IMR-90 (cell line): ENCODE data around the gene PALM. TPM values are rescaled to one million over a fixed set of nuclear protein-coding genes. Genes with fewer than 3 reads are reported as not detected.

ENCODE experiments used
- ATAC-seq: fragments of 200-7000 bp; cut with Tn5 transposase; 2 replicates; pipeline ENCODE4 v1.9.1; 2020; ENCODE audit warnings: low read depth, mild to moderate bottlenecking, moderate library complexity
- BruUV-seq: library from RNA; stranded (reverse); fragments of 400-500 nt; replicated peaks from 2 replicates; lab custom pipeline; 2021; lab: Mats Ljungman, UMichigan
- CTCF ChIA-PET: fragments of 300-600 bp; formaldehyde crosslinking; extraction: SDS; loops from one replicate; lab custom pipeline; 2021; ENCODE audit warnings: antibody characterized with exemption; lab: Yijun Ruan, JAX
- POLR2A ChIA-PET: fragments of 300-600 bp; sonication (Branson Sonifier 250); formaldehyde crosslinking; loops from one replicate; lab custom pipeline; 2022; ENCODE audit warnings: antibody characterized with exemption; ENCODE audit not compliant: unreplicated experiment; lab: Charles Lee
- DNase-seq: peaks from one replicate; pipeline ENCODE4 v3.0.0; 2013
- H2AFZ ChIP-seq: replicated peaks from 2 replicates; pipeline ENCODE3; 2013; ENCODE audit warnings: low read length, mild to moderate bottlenecking; ENCODE audit not compliant: poor library complexity
- H2AK5ac ChIP-seq: 2 replicates; pipeline ENCODE4 v1.6.1; 2013; ENCODE audit warnings: low read depth, low read length, inconsistent platforms
- H2AK9ac ChIP-seq: replicated peaks from 2 replicates; pipeline ENCODE3; 2013; ENCODE audit warnings: mild to moderate bottlenecking, low read depth, low read length, moderate library complexity; ENCODE audit not compliant: poor library complexity
- H2BK120ac ChIP-seq: 2 replicates; pipeline ENCODE4 v1.6.1; 2013; ENCODE audit warnings: low read depth, low read length, inconsistent platforms
- H2BK15ac ChIP-seq: 3 replicates; pipeline ENCODE4 v1.6.1; 2013; ENCODE audit warnings: low read depth, low read length, inconsistent platforms
- H2BK20ac ChIP-seq: 2 replicates; pipeline ENCODE4 v1.6.1; 2013; ENCODE audit warnings: low read depth, mild to moderate bottlenecking, inconsistent platforms, low read length, moderate library complexity
- H2BK5ac ChIP-seq: 2 replicates; pipeline ENCODE4 v1.6.1; 2013; ENCODE audit warnings: mild to moderate bottlenecking, low read depth, low read length, inconsistent platforms; ENCODE audit not compliant: poor library complexity, severe bottlenecking
- H3K14ac ChIP-seq: replicated peaks from 2 replicates; pipeline ENCODE4 v1.6.1; 2013; ENCODE audit warnings: low read depth, low read length, inconsistent platforms
- H3K18ac ChIP-seq: 2 replicates; pipeline ENCODE4 v1.6.1; 2013; ENCODE audit warnings: low read depth, low read length, control low read depth
- H3K23ac ChIP-seq: 2 replicates; pipeline ENCODE4 v1.6.1; 2013; ENCODE audit warnings: low read depth, low read length, inconsistent platforms
- H3K27ac ChIP-seq: 2 replicates; pipeline ENCODE4 v1.5.1; 2013; ENCODE audit warnings: mild to moderate bottlenecking, control low read depth, low read length; ENCODE audit not compliant: insufficient read depth
- H3K27me3 ChIP-seq: 2 replicates; pipeline ENCODE4 v1.6.1; 2013; ENCODE audit warnings: low read length; ENCODE audit not compliant: control insufficient read depth, insufficient read depth
- H3K36me3 ChIP-seq: 2 replicates; pipeline ENCODE4 v1.6.1; 2013; ENCODE audit warnings: low read length, mixed read lengths; ENCODE audit not compliant: control insufficient read depth, insufficient read depth
- H3K4ac ChIP-seq: 2 replicates; pipeline ENCODE4 v1.6.1; 2013; ENCODE audit warnings: low read depth, low read length, inconsistent platforms
- H3K4me1 ChIP-seq: 2 replicates; pipeline ENCODE4 v1.6.1; 2013; ENCODE audit warnings: low read length, mixed read lengths; ENCODE audit not compliant: control insufficient read depth, insufficient read depth
- H3K4me2 ChIP-seq: 2 replicates; pipeline ENCODE4 v1.6.1; 2013; ENCODE audit warnings: low read depth, mild to moderate bottlenecking, control low read depth, low read length, moderate library complexity
- H3K4me3 ChIP-seq: 2 replicates; pipeline ENCODE4 v1.5.1; 2013; ENCODE audit warnings: low read depth, mild to moderate bottlenecking, control low read depth, low read length, moderate library complexity; ENCODE audit not compliant: insufficient read depth
- H3K56ac ChIP-seq: 2 replicates; pipeline ENCODE4 v1.6.1; 2013; ENCODE audit warnings: low read length, inconsistent platforms; ENCODE audit not compliant: insufficient read depth; ENCODE audit errors: extremely low read depth
- H3K79me1 ChIP-seq, 2 experiments: 2 replicates each; pipeline ENCODE4 v1.6.1; 2013; ENCODE audit warnings: low read length in 2 of 2, inconsistent platforms in 1 of 2, low read depth in 1 of 2
- H3K9ac ChIP-seq: 2 replicates; pipeline ENCODE4 v1.6.1; 2013; ENCODE audit warnings: low read depth, low read length, control low read depth
- H3K9me1 ChIP-seq: 2 replicates; pipeline ENCODE4 v1.6.1; 2013; ENCODE audit warnings: low read length, inconsistent platforms; ENCODE audit not compliant: insufficient read depth
- H3K9me3 ChIP-seq: 2 replicates; pipeline ENCODE4 v1.6.1; 2013; ENCODE audit warnings: low read length; ENCODE audit not compliant: control insufficient read depth, insufficient read depth
- H4K20me1 ChIP-seq: 2 replicates; pipeline ENCODE4 v1.6.1; 2013; ENCODE audit warnings: low read length, inconsistent platforms; ENCODE audit not compliant: insufficient read depth
- H4K5ac ChIP-seq: 2 replicates; pipeline ENCODE4 v1.6.1; 2013; ENCODE audit warnings: mild to moderate bottlenecking, low read depth, low read length, control low read depth
- H4K8ac ChIP-seq, 2 experiments: 2 replicates each; pipeline ENCODE4 v1.6.1; 2013; ENCODE audit warnings: low read depth in 2 of 2, low read length in 2 of 2, control low read depth in 1 of 2, inconsistent platforms in 1 of 2
- H4K91ac ChIP-seq: 2 replicates; pipeline ENCODE4 v1.6.1; 2013; ENCODE audit warnings: low read depth, low read length, inconsistent platforms; ENCODE audit not compliant: insufficient read depth
- CEBPB ChIP-seq: IDR thresholded peaks from 2 replicates; pipeline ENCODE4 v1.6.1; 2012; ENCODE audit warnings: low read depth, low read length, improper control_type of control experiment
- CHD1 ChIP-seq: IDR thresholded peaks from 2 replicates; pipeline ENCODE4 v1.6.1; 2012; ENCODE audit warnings: low read depth, low read length, improper control_type of control experiment
- ELK1 ChIP-seq: fragments of 150-350 bp; IDR thresholded peaks from 2 replicates; pipeline ENCODE4 v1.6.1; 2016; ENCODE audit warnings: low read depth, mild to moderate bottlenecking, low read length, moderate library complexity, borderline replicate concordance
- MAFK ChIP-seq: IDR thresholded peaks from 2 replicates; pipeline ENCODE4 v1.6.1; 2012; ENCODE audit warnings: low read depth, low read length, improper control_type of control experiment
- MAZ ChIP-seq: IDR thresholded peaks from 2 replicates; pipeline ENCODE4 v1.6.1; 2012; ENCODE audit warnings: low read depth, mild to moderate bottlenecking, low read length, improper control_type of control experiment, moderate library complexity, borderline replicate concordance
- MXI1 ChIP-seq: IDR thresholded peaks from 2 replicates; pipeline ENCODE4 v1.6.1; 2012; ENCODE audit warnings: low read depth, mild to moderate bottlenecking, low read length, moderate library complexity, borderline replicate concordance
- NFE2L2 ChIP-seq: fragments of 150-350 bp; IDR thresholded peaks from 2 replicates; pipeline ENCODE4 v1.6.1; 2016; ENCODE audit warnings: low read depth, mild to moderate bottlenecking, low read length
- POLR2A ChIP-seq: IDR thresholded peaks from 2 replicates; pipeline ENCODE4 v1.6.1; 2012; ENCODE audit warnings: mild to moderate bottlenecking, low read depth, low read length
- RAD21 ChIP-seq: IDR thresholded peaks from 2 replicates; pipeline ENCODE4 v1.6.1; 2012; ENCODE audit warnings: low read length, improper control_type of control experiment
- RCOR1 ChIP-seq: IDR thresholded peaks from 2 replicates; pipeline ENCODE4 v1.6.1; 2012; ENCODE audit warnings: mild to moderate bottlenecking, low read length, improper control_type of control experiment; ENCODE audit not compliant: insufficient replicate concordance
- RFX5 ChIP-seq: IDR thresholded peaks from 2 replicates; pipeline ENCODE4 v1.8.0; 2012; ENCODE audit warnings: low read depth, mild to moderate bottlenecking, low read length, moderate library complexity
- SMC3 ChIP-seq: fragments of 150-350 bp; IDR thresholded peaks from 2 replicates; pipeline ENCODE4 v1.6.1; 2016; ENCODE audit warnings: low read depth, mild to moderate bottlenecking, antibody characterized with exemption, low read length, moderate library complexity
- WGBS, 2 experiments: methylation state at CpG; one replicate each; pipeline versions ENCODE4 v1.1.5 to v1.1.7; 2013; ENCODE audit warnings: missing lambda C conversion rate in 2 of 2; ENCODE audit not compliant: insufficient read length in 1 of 2; ENCODE audit errors: extremely low coverage in 2 of 2; 5-methylcytosine and 5-hydroxymethylcytosine counted together
- dilution Hi-C: fragments of 300-500 bp; cut with HindIII; formaldehyde crosslinking; loops from one replicate; pipeline ENCODE4 v1.14.3; 2018; ENCODE audit warnings: low sequenced_read_pairs; ENCODE audit not compliant: unreplicated experiment
- in situ Hi-C: fragments of 300-500 bp; cut with MboI; formaldehyde crosslinking; loops from 3 replicates; pipeline ENCODE4 v1.14.3; 2019; ENCODE audit warnings: low sequenced_read_pairs, inconsistent platforms, mixed read lengths
- intact Hi-C: fragments of 100-400 bp; cut with micrococcal nuclease; formaldehyde crosslinking; loops from 2 replicates; pipeline ENCODE4 v1.10.0; 2022
- polyA plus RNA-seq, 3 experiments: library from polyadenylated mRNA; depleted of rRNA; stranded (reverse); fragments of >200 nt; gene quantifications; 2 replicates each; pipeline ENCODE4 v1.2.3, GENCODE V29; 2012; ENCODE audit warnings: low replicate concordance in 1 of 3
- total RNA-seq: library from RNA; depleted of rRNA; stranded (reverse); fragments of >200 nt; gene quantifications from 2 replicates; pipeline ENCODE4 v1.2.3, GENCODE V29; 2012
- TF ChIP-seq, protein P1 (sequence below): fragments of 150-350 bp; IDR thresholded peaks from 2 replicates; pipeline ENCODE4 v1.6.1; 2017; ENCODE audit warnings: mild to moderate bottlenecking, antibody characterized with exemption, low read length, low read depth
- TF ChIP-seq, protein P2 (sequence below): conservative IDR thresholded peaks from 2 replicates; pipeline ENCODE4 v1.5.1; 2012; ENCODE audit warnings: mild to moderate bottlenecking, low read depth, low read length, improper control_type of control experiment

Gene PALM
- total and polyA plus RNA-seq, 2 of the 4 experiments (the other 2 are of a cell fraction): 2.2 to 7.4 TPM

- in situ Hi-C loops: no loop called here
- H3K9ac ChIP-seq: no peak overlapping the region
- TF ChIP-seq RAD21 (no peak), RFX5 (no peak), POLR2A (no peak), SMC3 (no peak), RCOR1 (no peak), MAZ (no peak), CEBPB (no peak), CHD1 (no peak), MXI1 (no peak), ELK1 (no peak), MAFK (no peak), NFE2L2 (no peak)
- TF ChIP-seq, protein P1, sequence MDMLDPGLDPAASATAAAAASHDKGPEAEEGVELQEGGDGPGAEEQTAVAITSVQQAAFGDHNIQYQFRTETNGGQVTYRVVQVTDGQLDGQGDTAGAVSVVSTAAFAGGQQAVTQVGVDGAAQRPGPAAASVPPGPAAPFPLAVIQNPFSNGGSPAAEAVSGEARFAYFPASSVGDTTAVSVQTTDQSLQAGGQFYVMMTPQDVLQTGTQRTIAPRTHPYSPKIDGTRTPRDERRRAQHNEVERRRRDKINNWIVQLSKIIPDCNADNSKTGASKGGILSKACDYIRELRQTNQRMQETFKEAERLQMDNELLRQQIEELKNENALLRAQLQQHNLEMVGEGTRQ: no peak
- TF ChIP-seq, protein P2, sequence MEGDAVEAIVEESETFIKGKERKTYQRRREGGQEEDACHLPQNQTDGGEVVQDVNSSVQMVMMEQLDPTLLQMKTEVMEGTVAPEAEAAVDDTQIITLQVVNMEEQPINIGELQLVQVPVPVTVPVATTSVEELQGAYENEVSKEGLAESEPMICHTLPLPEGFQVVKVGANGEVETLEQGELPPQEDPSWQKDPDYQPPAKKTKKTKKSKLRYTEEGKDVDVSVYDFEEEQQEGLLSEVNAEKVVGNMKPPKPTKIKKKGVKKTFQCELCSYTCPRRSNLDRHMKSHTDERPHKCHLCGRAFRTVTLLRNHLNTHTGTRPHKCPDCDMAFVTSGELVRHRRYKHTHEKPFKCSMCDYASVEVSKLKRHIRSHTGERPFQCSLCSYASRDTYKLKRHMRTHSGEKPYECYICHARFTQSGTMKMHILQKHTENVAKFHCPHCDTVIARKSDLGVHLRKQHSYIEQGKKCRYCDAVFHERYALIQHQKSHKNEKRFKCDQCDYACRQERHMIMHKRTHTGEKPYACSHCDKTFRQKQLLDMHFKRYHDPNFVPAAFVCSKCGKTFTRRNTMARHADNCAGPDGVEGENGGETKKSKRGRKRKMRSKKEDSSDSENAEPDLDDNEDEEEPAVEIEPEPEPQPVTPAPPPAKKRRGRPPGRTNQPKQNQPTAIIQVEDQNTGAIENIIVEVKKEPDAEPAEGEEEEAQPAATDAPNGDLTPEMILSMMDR: no peak
These were observed 73.6 kb downstream of the PALM start for GRCh38 chr19:782185-782877.

More at GRCh38 chr19:782185-782877, 73.6 kb downstream of the PALM start:
- Histone ChIP-seq H3K56ac (peak overlapping the region; percentile 50; the same call in 1 of the 2 replicates), H2BK15ac (peak overlapping the region; percentile 77; the same call in 1 of the 3 replicates), H3K4me3 (no peak overlapping the region; the same call in 1 of the 2 replicates), H3K4ac (peak overlapping the region; percentile 98), H2AFZ (peak overlapping the region; percentile 80), H4K91ac (peak overlapping the region; percentile 96), H3K27me3 (no peaks in the 10 kb centered on the region), H4K8ac (peak overlapping the region; percentile 82 to 90; a peak in 3 of 4 replicates), H3K4me2 (peak overlapping the region; percentile 66), H3K18ac (peak overlapping the region; percentile 89), H2BK5ac (peak overlapping the region; percentile 33), H4K20me1 (peaks cover 3% of the 10 kb centered on the region; the same call in 1 of the 2 replicates), H2BK120ac (peak overlapping the region; percentile 96), H3K4me1 (peaks cover 19% of the 10 kb centered on the region), H3K79me1 (peaks cover 2 to 38% of the 10 kb centered on the region in 2 experiments; a peak in 2 of 4 replicates), H3K27ac (peak overlapping the region; percentile 51), H2AK9ac (peak overlapping the region; percentile 75), H2AK5ac (peak overlapping the region; percentile 98), H3K9me1 (peaks cover 15% of the 10 kb centered on the region), H4K5ac (peak overlapping the region; percentile 91), H3K9me3 (no peaks in the 10 kb centered on the region), H3K36me3 (no peaks in the 10 kb centered on the region), H2BK20ac (peak overlapping the region; percentile 84), H3K23ac (peak overlapping the region; percentile 79), H3K14ac (peak overlapping the region; percentile 93)
- 68% methylated on average over 9 of the region's 29 CpGs; no CpG with 5 or more reads in 1 of the 2 experiments for WGBS, 2 experiments
- ChIA-PET POLR2A (no interaction called here), CTCF (interaction anchor here (0.7 kb wide), 1 partner anchor 12 kb away, joined by 7 read pairs; no protein-coding TSS in a partner anchor)
- intact Hi-C loops: loop anchor here (2.0 kb wide), 1 partner anchor 14 kb away; the partner anchor contains the start of gene PTBP1
- peak; percentile 69 for ATAC-seq
- DNase-seq: peak; percentile 33
- dilution Hi-C loops: no loop called here
- BruUV-seq: no TSS peak
